Measurements from ENCODE around the gene TENM4. TPM values are rescaled to one million over a fixed set of nuclear protein-coding genes. Genes with fewer than 3 reads are reported as not detected.

TENM4 gene
- total RNA-seq, 4 donors from 2014 or later: 5.5 to 12.3 (median 8.9) TPM

DNA sequence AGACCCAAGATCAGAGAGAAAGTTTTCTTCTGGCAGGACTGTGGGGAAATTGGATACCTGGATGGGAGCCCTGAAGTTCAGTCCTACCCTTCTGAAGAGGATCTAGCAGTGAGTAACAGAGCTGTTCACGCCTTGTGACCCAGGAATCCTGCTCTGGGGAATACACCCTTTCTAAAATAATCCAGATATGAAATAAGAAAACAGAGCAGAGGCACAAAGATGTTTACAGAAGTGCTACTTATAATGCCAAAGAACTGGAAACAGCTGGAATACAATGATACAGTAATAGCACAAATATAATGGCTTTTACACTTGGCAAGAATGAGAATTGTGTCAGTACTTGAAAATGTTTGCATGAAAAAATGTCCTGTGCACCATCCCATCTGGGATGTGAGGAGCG, 562.2 kb downstream of the TENM4 start:
- Histone ChIP-seq H3K36me3 (no peaks in the 10 kb centered on the region), H3K9me3 (no peaks in the 10 kb centered on the region), H3K27me3 (no peaks in the 10 kb centered on the region), H3K4me3 (no peak overlapping the region), H3K27ac (no peak overlapping the region), H3K4me1 (no peaks in the 10 kb centered on the region)
- 33 to 50% methylated on average over 1 to 2 of the region's 2 CpGs for WGBS, 2 donors (ENCODE audit: low coverage in 1 of 2)
- no peak for ATAC-seq
- no peak for TF ChIP-seq CTCF (IDR thresholded peaks at IDR 0.05)
- no peak for TF ChIP-seq POLR2AphosphoS5 (IDR thresholded peaks at IDR 0.05)
- no peak for TF ChIP-seq POLR2A (IDR thresholded peaks at IDR 0.05)
- TF ChIP-seq EP300 (IDR thresholded peaks at IDR 0.05): no peak

GRCh38 chr11:78876676-78877075, 564.2 kb downstream of the TENM4 start:
- ATAC-seq: no peak
- no peak overlapping the region for H3K27ac ChIP-seq
- H3K4me1 ChIP-seq: no peaks in the 10 kb centered on the region
- H3K36me3 ChIP-seq: no peaks in the 10 kb centered on the region
- H3K9me3 ChIP-seq: no peaks in the 10 kb centered on the region
- TF ChIP-seq POLR2AphosphoS5 (IDR thresholded peaks at IDR 0.05): no peak
- no peak overlapping the region for H3K4me3 ChIP-seq
- H3K27me3 ChIP-seq: no peaks in the 10 kb centered on the region
- WGBS, 2 donors (ENCODE audit: low coverage in 1 of 2): 88% methylated on average over 2 of the region's 3 CpGs; no CpG with 5 or more reads in 1 of the 2 donors

DNA sequence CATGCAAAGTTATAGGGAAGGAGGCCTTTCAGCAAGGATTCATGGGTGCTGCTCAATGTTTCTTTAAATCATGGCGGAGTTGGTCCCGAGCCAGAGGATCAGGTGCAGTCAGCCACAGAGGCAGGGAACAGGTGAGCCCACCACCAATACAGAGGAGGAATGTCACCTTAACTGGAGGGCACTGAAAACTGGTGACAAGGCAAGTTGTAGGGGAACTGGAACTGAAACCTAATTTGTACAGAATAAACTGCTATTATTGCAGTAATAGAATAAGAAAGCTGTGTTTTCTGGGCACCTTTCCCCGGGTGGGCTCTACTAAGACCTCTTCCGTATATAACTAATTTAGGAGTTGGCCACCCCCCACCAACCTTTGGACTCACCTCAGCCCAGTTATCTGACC, 570.2 kb downstream of the TENM4 start:
- no peak overlapping the region for H3K4me3 ChIP-seq
- H3K36me3 ChIP-seq: no peaks in the 10 kb centered on the region
- WGBS, 2 donors (ENCODE audit: low coverage in 1 of 2): 85 to 92% methylated on average over 2 to 4 of the region's 4 CpGs
- H3K27ac ChIP-seq: no peak overlapping the region
- no peaks in the 10 kb centered on the region for H3K9me3 ChIP-seq
- no peak for TF ChIP-seq POLR2A (IDR thresholded peaks at IDR 0.05)
- H3K4me1 ChIP-seq: no peaks in the 10 kb centered on the region
- no peak for ATAC-seq
- H3K27me3 ChIP-seq: no peaks in the 10 kb centered on the region

GRCh38 chr11:78869293-78869692, 571.5 kb downstream of the TENM4 start:
- Histone ChIP-seq H3K36me3 (no peaks in the 10 kb centered on the region), H3K4me1 (no peaks in the 10 kb centered on the region), H3K4me3 (no peak overlapping the region), H3K9me3 (no peaks in the 10 kb centered on the region), H3K27me3 (no peaks in the 10 kb centered on the region), H3K27ac (no peak overlapping the region)
- WGBS, 2 donors (ENCODE audit: low coverage in 1 of 2): 46 to 54% methylated on average over 3 of the region's 3 CpGs
- TF ChIP-seq EP300 (IDR thresholded peaks at IDR 0.05): no peak
- TF ChIP-seq POLR2A (IDR thresholded peaks at IDR 0.05): no peak
- no peak for TF ChIP-seq CTCF (IDR thresholded peaks at IDR 0.05)
- TF ChIP-seq POLR2AphosphoS5 (IDR thresholded peaks at IDR 0.05): no peak
- no peak for ATAC-seq

GRCh38 chr11:78868563-78868962, 572.3 kb downstream of the TENM4 start:
- Histone ChIP-seq H3K27ac (no peak overlapping the region), H3K4me3 (no peak overlapping the region), H3K27me3 (no peaks in the 10 kb centered on the region), H3K4me1 (no peaks in the 10 kb centered on the region), H3K36me3 (no peaks in the 10 kb centered on the region), H3K9me3 (no peaks in the 10 kb centered on the region)
- TF ChIP-seq POLR2A (IDR thresholded peaks at IDR 0.05): no peak
- 49 to 83% methylated on average over 3 to 4 of the region's 4 CpGs for WGBS, 2 donors (ENCODE audit: low coverage in 1 of 2)
- no peak for ATAC-seq

GRCh38 chr11:78860720-78861422, 580.0 kb downstream of the TENM4 start:
- WGBS, 2 donors (ENCODE audit: low coverage in 1 of 2): 67 to 89% methylated on average over 5 of the region's 5 CpGs
- ATAC-seq: no peak
- Histone ChIP-seq H3K27ac (no peak overlapping the region), H3K9me3 (no peaks in the 10 kb centered on the region), H3K36me3 (no peaks in the 10 kb centered on the region), H3K4me3 (no peak overlapping the region), H3K27me3 (no peaks in the 10 kb centered on the region), H3K4me1 (no peaks in the 10 kb centered on the region)
- TF ChIP-seq POLR2A (IDR thresholded peaks at IDR 0.05) (no peak), EP300 (IDR thresholded peaks at IDR 0.05) (no peak), CTCF (IDR thresholded peaks at IDR 0.05) (no peak), POLR2AphosphoS5 (IDR thresholded peaks at IDR 0.05) (no peak)
